PC-3 (cell line): ENCODE results near the gene C6orf89. TPM values are rescaled to one million over a fixed set of nuclear protein-coding genes. Genes with fewer than 3 reads are reported as not detected.

ENCODE experiments used
- ATAC-seq: fragments of 200-7000 bp; cut with Tn5 transposase; 2 replicates; pipeline ENCODE4 v1.9.1; 2020; ENCODE audit warnings: mild to moderate bottlenecking, moderate library complexity
- BruUV-seq: library from RNA; stranded (reverse); fragments of 400-500 nt; replicated peaks from 2 replicates; lab custom pipeline; 2021; lab: Mats Ljungman, UMichigan
- CTCF ChIA-PET: fragments of 300-600 bp; sonication (Branson Sonifier 250); formaldehyde crosslinking; loops from one replicate; lab custom pipeline; 2022; ENCODE audit warnings: antibody characterized with exemption; lab: Charles Lee
- POLR2A ChIA-PET: fragments of 300-600 bp; sonication (Branson Sonifier 250); formaldehyde crosslinking; loops from one replicate; lab custom pipeline; 2022; ENCODE audit warnings: antibody characterized with exemption; ENCODE audit not compliant: unreplicated experiment; lab: Charles Lee
- DNase-seq: peaks from one replicate; pipeline ENCODE4 v3.0.0-alpha.2; 2015
- H2AFZ ChIP-seq: fragments of 300-600 bp; sonication (generic); 2 replicates; pipeline ENCODE4 v1.6.0; 2016; ENCODE audit warnings: antibody characterized with exemption, low read length
- H3F3A ChIP-seq: fragments of 300-600 bp; sonication (generic); one replicate; pipeline ENCODE4 v1.6.0; 2017; ENCODE audit warnings: antibody characterized with exemption, low read length, control low read depth, mild to moderate bottlenecking; ENCODE audit not compliant: unreplicated experiment
- H3K27ac ChIP-seq: fragments of 300-600 bp; sonication (generic); 2 replicates; pipeline ENCODE4 v1.5.1; 2016; ENCODE audit warnings: mild to moderate bottlenecking, low read length
- H3K27me3 ChIP-seq: fragments of 300-600 bp; sonication (generic); 2 replicates; pipeline ENCODE4 v1.6.1; 2016; ENCODE audit warnings: low read length, mixed read lengths
- H3K36me3 ChIP-seq: fragments of 300-600 bp; sonication (generic); 2 replicates; pipeline ENCODE4 v1.6.1; 2016; ENCODE audit warnings: low read depth, mixed run types, low read length, mixed read lengths
- H3K4me1 ChIP-seq: fragments of 300-600 bp; sonication (generic); 2 replicates; pipeline ENCODE4 v1.5.1; 2016; ENCODE audit warnings: low read length; ENCODE audit not compliant: insufficient read depth
- H3K4me2 ChIP-seq: fragments of 300-600 bp; sonication (generic); 2 replicates; pipeline ENCODE4 v1.6.0; 2016; ENCODE audit warnings: low read length
- H3K4me3 ChIP-seq: fragments of 300-600 bp; sonication (generic); 2 replicates; pipeline ENCODE4 v1.5.1; 2016; ENCODE audit warnings: mild to moderate bottlenecking, low read length, mixed read lengths
- H3K79me2 ChIP-seq: fragments of 300-600 bp; sonication (generic); 2 replicates; pipeline ENCODE4 v1.6.1; 2017; ENCODE audit warnings: low read length, mixed read lengths
- H3K9ac ChIP-seq: fragments of 300-600 bp; sonication (generic); 2 replicates; pipeline ENCODE4 v1.6.0; 2016; ENCODE audit warnings: mild to moderate bottlenecking, low read length
- H3K9me2 ChIP-seq: fragments of 300-600 bp; sonication (generic); replicated peaks from 2 replicates; pipeline ENCODE4 v1.6.1; 2016; ENCODE audit warnings: mixed run types, low read length, mixed read lengths
- H3K9me3 ChIP-seq: fragments of 300-600 bp; sonication (generic); 2 replicates; pipeline ENCODE4 v1.6.1; 2016; ENCODE audit warnings: low read length, mixed read lengths
- H4K20me1 ChIP-seq: fragments of 300-600 bp; sonication (generic); 2 replicates; pipeline ENCODE4 v1.6.1; 2016; ENCODE audit warnings: low read length, mixed read lengths
- EZH2 ChIP-seq: fragments of 300-600 bp; sonication (generic); IDR thresholded peaks from one replicate; pipeline ENCODE4 v1.6.1; 2017; ENCODE audit warnings: antibody characterized with exemption, mild to moderate bottlenecking, low read length; ENCODE audit not compliant: unreplicated experiment
- EZH2phosphoT487 ChIP-seq: fragments of 300-600 bp; sonication (generic); IDR thresholded peaks from 2 replicates; pipeline ENCODE4 v1.6.1; 2018; ENCODE audit warnings: mild to moderate bottlenecking, antibody characterized with exemption, low read length, borderline replicate concordance
- intact Hi-C: fragments of 100-400 bp; cut with micrococcal nuclease; formaldehyde crosslinking; loops from 2 replicates; pipeline ENCODE4 v1.9.0; 2023
- total RNA-seq: library from RNA; depleted of rRNA; stranded (reverse); fragments of >200 nt; gene quantifications from 2 replicates; pipeline ENCODE4 v1.2.3, GENCODE V29; 2014
- TF ChIP-seq, protein P1 (sequence below): fragments of 300-600 bp; sonication (generic); conservative IDR thresholded peaks from 2 replicates; pipeline ENCODE4 v1.5.1; 2017; ENCODE audit warnings: antibody characterized with exemption, low read depth, mild to moderate bottlenecking, low read length

Gene C6orf89
- total RNA-seq, 1 experiment from 2014 or later = 27.8 TPM

DNA sequence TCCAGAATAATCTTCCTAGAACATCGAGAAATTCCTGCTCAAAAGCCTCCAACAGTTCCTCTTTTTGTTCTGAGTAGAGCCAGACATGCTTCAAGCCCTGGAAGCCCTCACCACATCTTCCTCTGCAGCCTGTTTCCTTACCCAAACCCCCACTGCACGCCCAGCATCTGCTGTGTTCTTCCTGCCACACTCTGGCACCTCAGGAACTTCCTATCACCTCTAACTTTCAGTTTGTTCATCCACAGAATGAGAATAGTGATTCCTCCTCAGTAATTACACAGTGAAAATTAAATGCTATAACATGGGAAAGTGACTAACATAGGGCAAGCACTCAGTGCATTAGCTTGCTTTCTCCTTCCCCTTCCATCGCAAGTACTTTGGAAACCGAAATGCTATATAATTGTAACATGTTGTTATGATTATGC lies 26.3 kb downstream of the C6orf89 start:
- no peaks in the 10 kb centered on the region for H3K79me2 ChIP-seq
- H3K4me2 ChIP-seq = peak overlapping the region; percentile 73

DNA sequence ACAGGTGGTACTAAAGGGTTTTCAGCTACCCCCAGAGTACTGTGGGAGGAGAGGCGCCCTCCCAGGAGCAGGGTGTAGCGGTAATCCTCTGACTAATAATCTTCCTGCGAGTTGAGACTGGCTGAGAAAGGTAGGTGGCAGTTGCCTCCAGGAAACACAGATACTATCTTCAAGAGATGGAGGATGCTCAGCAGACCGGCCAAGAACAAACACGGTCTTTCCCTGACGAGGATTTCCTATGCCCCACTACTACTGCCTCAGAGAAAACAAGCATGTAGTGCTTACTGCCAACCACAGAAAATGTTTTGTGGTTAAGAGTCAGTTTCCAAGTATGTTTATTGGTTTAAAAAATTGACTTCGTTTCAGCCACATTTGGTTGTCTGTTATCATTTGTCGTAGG lies 26.8 kb downstream of the C6orf89 start:
- ATAC-seq (peak; percentile 88), DNase-seq (peak; percentile 96)
- H3K9me2 ChIP-seq = no peaks in the 10 kb centered on the region
- no TSS peak for BruUV-seq
- peaks cover 5% of the 10 kb centered on the region; the same call in 1 of the 2 replicates for H3K36me3 ChIP-seq
- H2AFZ ChIP-seq = no peak overlapping the region
- H3K27ac ChIP-seq = peak overlapping the region; percentile 66
- intact Hi-C loops = loop anchor here (1.0 to 5.0 kb wide), 4 partner anchors 8 to 106 kb away; partner anchors contain the start of gene MTCH1
- H3K9me3 ChIP-seq = no peaks in the 10 kb centered on the region
- peaks cover 52% of the 10 kb centered on the region for H3K4me1 ChIP-seq
- peak overlapping the region; percentile 35; the same call in 1 of the 2 replicates for H3K4me3 ChIP-seq
- peak overlapping the region; percentile 73 for H3K4me2 ChIP-seq
- H3K79me2 ChIP-seq = no peaks in the 10 kb centered on the region
- POLR2A ChIA-PET = no interaction called here
- TF ChIP-seq, protein P1, sequence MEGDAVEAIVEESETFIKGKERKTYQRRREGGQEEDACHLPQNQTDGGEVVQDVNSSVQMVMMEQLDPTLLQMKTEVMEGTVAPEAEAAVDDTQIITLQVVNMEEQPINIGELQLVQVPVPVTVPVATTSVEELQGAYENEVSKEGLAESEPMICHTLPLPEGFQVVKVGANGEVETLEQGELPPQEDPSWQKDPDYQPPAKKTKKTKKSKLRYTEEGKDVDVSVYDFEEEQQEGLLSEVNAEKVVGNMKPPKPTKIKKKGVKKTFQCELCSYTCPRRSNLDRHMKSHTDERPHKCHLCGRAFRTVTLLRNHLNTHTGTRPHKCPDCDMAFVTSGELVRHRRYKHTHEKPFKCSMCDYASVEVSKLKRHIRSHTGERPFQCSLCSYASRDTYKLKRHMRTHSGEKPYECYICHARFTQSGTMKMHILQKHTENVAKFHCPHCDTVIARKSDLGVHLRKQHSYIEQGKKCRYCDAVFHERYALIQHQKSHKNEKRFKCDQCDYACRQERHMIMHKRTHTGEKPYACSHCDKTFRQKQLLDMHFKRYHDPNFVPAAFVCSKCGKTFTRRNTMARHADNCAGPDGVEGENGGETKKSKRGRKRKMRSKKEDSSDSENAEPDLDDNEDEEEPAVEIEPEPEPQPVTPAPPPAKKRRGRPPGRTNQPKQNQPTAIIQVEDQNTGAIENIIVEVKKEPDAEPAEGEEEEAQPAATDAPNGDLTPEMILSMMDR = peak; percentile 40; the same call in 1 of the 2 replicates
- no peak for TF ChIP-seq EZH2phosphoT487
- no peaks in the 10 kb centered on the region for H3K27me3 ChIP-seq
- 0 out of 2 replicates have a peak overlapping the region, but pooled peaks have one; percentile 1 for H3K9ac ChIP-seq
- peaks cover 4% of the 10 kb centered on the region for H3F3A ChIP-seq
- no peaks in the 10 kb centered on the region for H4K20me1 ChIP-seq
- CTCF ChIA-PET = no interaction called here

More for the DNA sequence above, 26.3 kb downstream of the C6orf89 start:
- Histone ChIP-seq H3K4me3 (peak overlapping the region; percentile 5; the same call in 1 of the 2 replicates), H3K27ac (peak overlapping the region; percentile 63), H2AFZ (no peak overlapping the region), H3K9ac (0 out of 2 replicates have a peak overlapping the region, but pooled peaks have one; percentile 1), H3F3A (peaks cover 4% of the 10 kb centered on the region), H3K27me3 (no peaks in the 10 kb centered on the region), H3K9me3 (no peaks in the 10 kb centered on the region), H3K36me3 (peaks cover 3% of the 10 kb centered on the region; the same call in 1 of the 2 replicates), H3K9me2 (no peaks in the 10 kb centered on the region), H3K4me1 (peaks cover 57% of the 10 kb centered on the region), H4K20me1 (no peaks in the 10 kb centered on the region)
- no peak for ATAC-seq
- DNase-seq = no peak
- BruUV-seq = no TSS peak
- intact Hi-C loops = loop anchor here (1.0 to 5.0 kb wide), 4 partner anchors 8 to 106 kb away; partner anchors contain the start of gene MTCH1
- TF ChIP-seq EZH2phosphoT487 = no peak
- TF ChIP-seq, protein P1 = no peak
- no peak for TF ChIP-seq EZH2
- POLR2A ChIA-PET = no interaction called here
- CTCF ChIA-PET = no interaction called here

DNA sequence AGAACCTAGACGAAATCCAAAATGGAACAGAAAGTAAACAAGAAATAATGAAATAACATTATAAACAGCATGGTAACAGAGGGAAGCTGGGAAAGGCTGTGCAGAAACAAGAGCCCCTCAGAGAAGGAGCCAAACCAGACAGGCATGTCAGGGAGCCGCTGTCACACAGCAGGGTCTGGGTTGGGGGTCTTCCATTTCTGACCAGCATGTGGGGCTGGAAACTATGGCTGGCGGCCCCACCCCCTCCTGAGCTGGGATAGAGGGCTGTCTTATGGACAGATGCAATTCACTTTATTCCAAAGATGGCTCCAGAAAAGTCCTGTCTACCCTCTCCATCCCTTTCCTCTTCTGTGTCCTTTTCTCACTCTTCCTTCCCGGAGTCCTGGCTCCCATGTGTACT lies 27.3 kb downstream of the C6orf89 start:
- no peaks in the 10 kb centered on the region for H3K79me2 ChIP-seq
- POLR2A ChIA-PET = no interaction called here
- H4K20me1 ChIP-seq = no peaks in the 10 kb centered on the region
- H3K4me2 ChIP-seq = peak overlapping the region; percentile 73
- peaks cover 47% of the 10 kb centered on the region for H3K4me1 ChIP-seq
- CTCF ChIA-PET = interaction anchor here (1.7 to 2.1 kb wide), 2 partner anchors 36 to 105 kb away, joined by 9 to 23 read pairs; no protein-coding TSS in a partner anchor
- H3K27me3 ChIP-seq = no peaks in the 10 kb centered on the region
- H3K9ac ChIP-seq = 0 out of 2 replicates have a peak overlapping the region, but pooled peaks have one; percentile 4
- H2AFZ ChIP-seq = no peak overlapping the region
- ATAC-seq = no peak
- H3K36me3 ChIP-seq = peaks cover 5% of the 10 kb centered on the region; the same call in 1 of the 2 replicates
- TF ChIP-seq EZH2 = no peak
- TF ChIP-seq, protein P1 = no peak
- no peak for TF ChIP-seq EZH2phosphoT487
- peak overlapping the region; percentile 66 for H3K27ac ChIP-seq
- no TSS peak for BruUV-seq
- no peaks in the 10 kb centered on the region for H3K9me2 ChIP-seq
- peak overlapping the region; percentile 35; the same call in 1 of the 2 replicates for H3K4me3 ChIP-seq
- no peaks in the 10 kb centered on the region for H3K9me3 ChIP-seq
- peaks cover 4% of the 10 kb centered on the region for H3F3A ChIP-seq
- intact Hi-C loops = loop anchor here (5.0 kb wide), 2 partner anchors 44 to 74 kb away; partner anchors contain the start of gene MTCH1
- no peak for DNase-seq
